ENCODE measurements around the gene NFU1.

DNA sequence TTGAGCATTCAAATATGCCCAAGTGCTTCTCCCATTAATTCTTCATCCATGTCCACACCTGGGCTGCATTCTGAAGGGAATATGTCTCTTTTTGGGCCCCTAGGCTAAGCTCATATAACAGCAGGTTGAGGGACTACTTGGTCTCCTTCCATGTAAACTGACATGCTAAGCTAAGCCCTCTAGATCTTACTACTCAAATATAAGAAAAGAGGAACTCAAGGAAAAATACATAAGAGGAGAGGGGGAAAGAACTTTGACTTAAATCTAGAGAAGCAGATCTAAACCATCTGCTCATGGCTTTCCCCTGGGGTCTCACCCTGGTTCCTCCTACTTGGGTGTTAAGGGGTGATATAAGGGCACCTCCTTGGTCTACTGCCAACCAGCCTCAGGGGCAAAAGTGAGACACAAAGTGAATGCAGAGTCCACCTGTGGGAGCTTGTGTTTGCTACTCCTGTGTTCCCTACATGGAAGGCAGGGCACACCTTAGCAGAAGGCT lies 19.8 kb upstream of the NFU1 start:
- TF ChIP-seq EZH2 (IDR thresholded peaks at IDR 0.05; ENCODE audit: low read depth, unreplicated experiment) (no peak), EZH2phosphoT487 (IDR thresholded peaks at IDR 0.05; ENCODE audit: unreplicated experiment) (no peak)
- TF ChIP-seq, protein P1, sequence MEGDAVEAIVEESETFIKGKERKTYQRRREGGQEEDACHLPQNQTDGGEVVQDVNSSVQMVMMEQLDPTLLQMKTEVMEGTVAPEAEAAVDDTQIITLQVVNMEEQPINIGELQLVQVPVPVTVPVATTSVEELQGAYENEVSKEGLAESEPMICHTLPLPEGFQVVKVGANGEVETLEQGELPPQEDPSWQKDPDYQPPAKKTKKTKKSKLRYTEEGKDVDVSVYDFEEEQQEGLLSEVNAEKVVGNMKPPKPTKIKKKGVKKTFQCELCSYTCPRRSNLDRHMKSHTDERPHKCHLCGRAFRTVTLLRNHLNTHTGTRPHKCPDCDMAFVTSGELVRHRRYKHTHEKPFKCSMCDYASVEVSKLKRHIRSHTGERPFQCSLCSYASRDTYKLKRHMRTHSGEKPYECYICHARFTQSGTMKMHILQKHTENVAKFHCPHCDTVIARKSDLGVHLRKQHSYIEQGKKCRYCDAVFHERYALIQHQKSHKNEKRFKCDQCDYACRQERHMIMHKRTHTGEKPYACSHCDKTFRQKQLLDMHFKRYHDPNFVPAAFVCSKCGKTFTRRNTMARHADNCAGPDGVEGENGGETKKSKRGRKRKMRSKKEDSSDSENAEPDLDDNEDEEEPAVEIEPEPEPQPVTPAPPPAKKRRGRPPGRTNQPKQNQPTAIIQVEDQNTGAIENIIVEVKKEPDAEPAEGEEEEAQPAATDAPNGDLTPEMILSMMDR (conservative IDR thresholded peaks at IDR 0.05; ENCODE audit: low read depth in 2 of 2): no peak
- TF ChIP-seq, protein P2, sequence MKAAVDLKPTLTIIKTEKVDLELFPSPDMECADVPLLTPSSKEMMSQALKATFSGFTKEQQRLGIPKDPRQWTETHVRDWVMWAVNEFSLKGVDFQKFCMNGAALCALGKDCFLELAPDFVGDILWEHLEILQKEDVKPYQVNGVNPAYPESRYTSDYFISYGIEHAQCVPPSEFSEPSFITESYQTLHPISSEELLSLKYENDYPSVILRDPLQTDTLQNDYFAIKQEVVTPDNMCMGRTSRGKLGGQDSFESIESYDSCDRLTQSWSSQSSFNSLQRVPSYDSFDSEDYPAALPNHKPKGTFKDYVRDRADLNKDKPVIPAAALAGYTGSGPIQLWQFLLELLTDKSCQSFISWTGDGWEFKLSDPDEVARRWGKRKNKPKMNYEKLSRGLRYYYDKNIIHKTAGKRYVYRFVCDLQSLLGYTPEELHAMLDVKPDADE (IDR thresholded peaks at IDR 0.05): no peak

All from GM23338 (cell line).